ENCODE data around the gene PLXNA3. TPM values are rescaled to one million over a fixed set of nuclear protein-coding genes. Genes with fewer than 3 reads are reported as not detected.

Gene PLXNA3
- total RNA-seq, 1 experiment from 2014 or later, result 36.3 TPM

DNA sequence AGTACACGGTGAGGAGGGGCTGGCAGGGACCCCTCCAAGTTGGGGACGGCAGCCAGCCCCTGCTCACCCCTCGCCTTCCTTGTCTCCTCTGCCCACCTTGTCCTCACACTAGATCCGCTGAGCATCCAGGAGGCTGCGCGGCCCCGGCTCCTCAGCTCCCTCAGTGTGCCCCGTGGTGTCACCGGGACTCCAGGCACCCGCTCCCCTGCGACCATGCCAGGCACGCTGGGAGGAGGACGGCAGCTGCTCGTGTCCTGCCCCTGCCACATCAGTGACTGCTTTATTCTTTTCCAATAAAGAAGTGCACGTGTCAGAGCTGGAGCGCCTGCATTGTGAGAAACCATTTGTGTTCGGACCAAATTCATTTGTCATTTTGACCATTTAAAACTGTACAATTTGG is 7.8 kb upstream of the PLXNA3 start:
- no peaks in the 10 kb centered on the region for H3K27me3 ChIP-seq (ENCODE audit: insufficient read depth, low read length)
- no peak for DNase-seq
- H3K36me3 Mint-ChIP-seq (ENCODE audit: insufficient read depth in 1 of 3, low read depth in 3 of 3), result peaks cover 35 to 57% (median 54%) of the 10 kb centered on the region in 3 experiments
- H3K27ac ChIP-seq (ENCODE audit: insufficient read length, low read depth, low read length), result no peak overlapping the region
- H2BK20ac ChIP-seq (ENCODE audit: low read depth, low read length, poor library complexity, severe bottlenecking), result no peak overlapping the region
- H2AK5ac ChIP-seq (ENCODE audit: insufficient read length, low read length), result no peak overlapping the region
- no peak overlapping the region for H2BK15ac ChIP-seq (ENCODE audit: low read depth, low read length)
- no peaks in the 10 kb centered on the region for H4K20me1 ChIP-seq (ENCODE audit: control insufficient read depth, insufficient read depth, insufficient read length)
- H3K27ac Mint-ChIP-seq, result no peak overlapping the region
- WGBS (ENCODE audit: extremely low coverage, insufficient read length, low lambda C conversion rate), result no CpG with 5 or more reads among the region's 17 CpGs
- no peak overlapping the region for H2BK5ac ChIP-seq (ENCODE audit: insufficient read length, low read length)
- H3K4me1 Mint-ChIP-seq, result no peaks in the 10 kb centered on the region
- no peak overlapping the region for H3K18ac ChIP-seq (ENCODE audit: insufficient read length, low read depth, low read length)
- no peaks in the 10 kb centered on the region for H3K79me1 ChIP-seq (ENCODE audit: insufficient read depth, low read depth, low read length, poor library complexity, severe bottlenecking)
- no peak overlapping the region for H3K9ac ChIP-seq (ENCODE audit: extremely low read depth, insufficient read length, low read length)
- peaks cover 30% of the 10 kb centered on the region for H3K9me3 ChIP-seq (ENCODE audit: control insufficient read depth, low read depth, low read length)
- H3K23ac ChIP-seq (ENCODE audit: insufficient read length, low read depth, low read length), result no peak overlapping the region
- no peak overlapping the region for H4K8ac ChIP-seq (replicated peaks; ENCODE audit: insufficient read length, low read depth, low read length)
- no peak overlapping the region for H3K56ac ChIP-seq (ENCODE audit: insufficient read length, low read depth, low read length)
- H3K4me2 ChIP-seq (ENCODE audit: insufficient read depth, insufficient read length, low read length), result no peak overlapping the region
- H4K91ac ChIP-seq (ENCODE audit: insufficient read length, low read depth, low read length), result no peak overlapping the region
- H2BK12ac ChIP-seq (ENCODE audit: insufficient read length, low read depth, low read length), result no peak overlapping the region
- H3K27me3 Mint-ChIP-seq (ENCODE audit: low read depth), result peaks cover 8% of the 10 kb centered on the region
- no peak overlapping the region for H2AFZ ChIP-seq (ENCODE audit: low read length)
- peaks cover 70 to 90% of the 10 kb centered on the region in 2 experiments for H3K9me3 Mint-ChIP-seq
- no peak overlapping the region for H4K5ac ChIP-seq (ENCODE audit: insufficient read length, low read depth, low read length)
- H2BK120ac ChIP-seq (ENCODE audit: low read depth, low read length, poor library complexity, severe bottlenecking), result no peak overlapping the region
- TF ChIP-seq, protein P1, sequence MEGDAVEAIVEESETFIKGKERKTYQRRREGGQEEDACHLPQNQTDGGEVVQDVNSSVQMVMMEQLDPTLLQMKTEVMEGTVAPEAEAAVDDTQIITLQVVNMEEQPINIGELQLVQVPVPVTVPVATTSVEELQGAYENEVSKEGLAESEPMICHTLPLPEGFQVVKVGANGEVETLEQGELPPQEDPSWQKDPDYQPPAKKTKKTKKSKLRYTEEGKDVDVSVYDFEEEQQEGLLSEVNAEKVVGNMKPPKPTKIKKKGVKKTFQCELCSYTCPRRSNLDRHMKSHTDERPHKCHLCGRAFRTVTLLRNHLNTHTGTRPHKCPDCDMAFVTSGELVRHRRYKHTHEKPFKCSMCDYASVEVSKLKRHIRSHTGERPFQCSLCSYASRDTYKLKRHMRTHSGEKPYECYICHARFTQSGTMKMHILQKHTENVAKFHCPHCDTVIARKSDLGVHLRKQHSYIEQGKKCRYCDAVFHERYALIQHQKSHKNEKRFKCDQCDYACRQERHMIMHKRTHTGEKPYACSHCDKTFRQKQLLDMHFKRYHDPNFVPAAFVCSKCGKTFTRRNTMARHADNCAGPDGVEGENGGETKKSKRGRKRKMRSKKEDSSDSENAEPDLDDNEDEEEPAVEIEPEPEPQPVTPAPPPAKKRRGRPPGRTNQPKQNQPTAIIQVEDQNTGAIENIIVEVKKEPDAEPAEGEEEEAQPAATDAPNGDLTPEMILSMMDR (conservative IDR thresholded peaks at IDR 0.05), result no peak
- no peaks in the 10 kb centered on the region for H3K4me1 ChIP-seq (ENCODE audit: insufficient read depth, low read length)
- H3K4me3 Mint-ChIP-seq, result no peak overlapping the region
- H3T11ph ChIP-seq (ENCODE audit: low read length), result no peak overlapping the region
- no peaks in the 10 kb centered on the region for H3K23me2 ChIP-seq (ENCODE audit: insufficient read length, low read depth, low read length, poor library complexity, severe bottlenecking)
- H3K79me2 ChIP-seq (ENCODE audit: insufficient read depth, low read length), result no peaks in the 10 kb centered on the region
- H3K14ac ChIP-seq (ENCODE audit: insufficient read depth, low read length), result no peak overlapping the region
- no peak overlapping the region for H3K4ac ChIP-seq (ENCODE audit: low read depth, low read length)
